DND-41 (cell line): Measurements from ENCODE around the gene SDK2.

Source experiments
- ATAC-seq: fragments of 200-7000 bp; cut with Tn5 transposase; 3 replicates; pipeline ENCODE4 v1.9.1; 2021; ENCODE audit warnings: low read depth; ENCODE audit not compliant: insufficient read depth
- DNase-seq: peaks from one replicate; pipeline ENCODE4 v3.0.0-alpha.2; 2020
- H2AFZ ChIP-seq: 2 replicates; pipeline ENCODE4 v1.6.0; 2012; ENCODE audit warnings: low read depth, low read length
- H3K27ac ChIP-seq: 2 replicates; pipeline ENCODE4 v1.5.1; 2012; ENCODE audit warnings: low read length, inconsistent platforms
- H3K27me3 ChIP-seq: fragments of 200-600 bp; sonication (generic); 2 replicates; pipeline ENCODE4 v1.6.0; 2012; ENCODE audit warnings: low read length, mild to moderate bottlenecking, inconsistent platforms; ENCODE audit not compliant: insufficient read depth, poor library complexity
- H3K36me3 ChIP-seq: 2 replicates; pipeline ENCODE4 v1.5.1; 2012; ENCODE audit warnings: low read length, inconsistent platforms; ENCODE audit not compliant: insufficient read depth
- H3K4me1 ChIP-seq: 2 replicates; pipeline ENCODE4 v1.5.1; 2012; ENCODE audit warnings: mild to moderate bottlenecking, low read length; ENCODE audit not compliant: insufficient read depth
- H3K4me2 ChIP-seq: 2 replicates; pipeline ENCODE4 v1.6.0; 2012; ENCODE audit warnings: mild to moderate bottlenecking, moderate library complexity, low read length, inconsistent platforms; ENCODE audit not compliant: insufficient read depth
- H3K4me3 ChIP-seq, 2 experiments: fragments of 200-600 bp in 1 of 2; shearing (Covaris generic) in 1 of 2; 2 replicates each; pipeline ENCODE4 v1.5.1; 2012 to 2016; ENCODE audit warnings: inconsistent platforms in 2 of 2, low read length in 2 of 2, mild to moderate bottlenecking in 2 of 2, low read depth in 1 of 2, moderate library complexity in 1 of 2
- H3K79me2 ChIP-seq: 2 replicates; pipeline ENCODE4 v1.6.0; 2012; ENCODE audit warnings: low read length, inconsistent platforms; ENCODE audit not compliant: insufficient read depth
- H3K9ac ChIP-seq: 2 replicates; pipeline ENCODE4 v1.6.0; 2012; ENCODE audit warnings: low read depth, mild to moderate bottlenecking, inconsistent platforms, low read length, moderate library complexity
- H3K9me3 ChIP-seq: 2 replicates; pipeline ENCODE4 v1.5.1; 2012; ENCODE audit warnings: low read length, moderate library complexity, mild to moderate bottlenecking, inconsistent platforms; ENCODE audit not compliant: insufficient read depth, severe bottlenecking
- H4K20me1 ChIP-seq: 2 replicates; pipeline ENCODE4 v1.6.0; 2012; ENCODE audit warnings: low read length; ENCODE audit not compliant: insufficient read depth
- EZH2 ChIP-seq: IDR thresholded peaks from 3 replicates; pipeline ENCODE4 v1.6.1; 2012; ENCODE audit warnings: borderline replicate concordance, low read depth, mild to moderate bottlenecking, moderate library complexity, low read length, inconsistent platforms; ENCODE audit not compliant: severe bottlenecking
- TF ChIP-seq, protein P1 (sequence below): IDR thresholded peaks from 2 replicates; pipeline ENCODE4 v1.5.1; 2012; ENCODE audit warnings: borderline replicate concordance, low read length, moderate library complexity, mild to moderate bottlenecking; ENCODE audit not compliant: poor library complexity, severe bottlenecking; ENCODE audit errors: extremely low read depth

The SDK2 gene

DNA sequence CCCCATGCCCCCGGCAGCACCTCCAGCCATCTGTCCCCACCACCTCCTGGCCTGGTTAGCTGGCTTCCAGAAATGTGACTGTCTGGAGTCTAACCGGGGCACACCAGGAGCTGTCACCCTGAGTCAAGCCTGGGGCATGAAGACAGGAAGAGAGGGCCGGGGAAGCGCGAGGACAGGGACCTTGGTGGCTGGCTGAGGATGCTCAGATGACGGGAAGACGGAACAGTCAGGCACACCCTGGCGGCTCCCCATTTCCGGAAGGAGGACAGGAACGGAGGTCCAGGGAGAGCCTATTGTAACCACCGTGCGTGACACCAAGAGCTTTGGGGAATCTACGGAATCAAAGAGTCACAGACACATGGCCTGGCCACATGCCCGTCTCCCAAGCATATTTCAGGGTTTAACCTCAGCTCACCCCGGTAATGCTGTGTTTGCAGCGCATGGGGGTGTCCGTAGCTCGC, 51.7 kb downstream of the SDK2 start:
- Histone ChIP-seq H3K27ac (peak overlapping the region; percentile 94), H3K4me1 (peaks cover 89% of the 10 kb centered on the region), H3K27me3 (no peaks in the 10 kb centered on the region), H2AFZ (peak overlapping the region; percentile 43; the same call in 1 of the 2 replicates), H3K36me3 (no peaks in the 10 kb centered on the region; the same call in 1 of the 2 replicates), H3K4me2 (peak overlapping the region; percentile 62), H3K9ac (peak overlapping the region; percentile 57), H4K20me1 (no peaks in the 10 kb centered on the region), H3K79me2 (no peaks in the 10 kb centered on the region), H3K9me3 (no peaks in the 10 kb centered on the region), H3K4me3 (peak overlapping the region in 1 of 2 experiments; percentile 37; a peak in 1 of 4 replicates)
- ATAC-seq, result no peak
- TF ChIP-seq EZH2, result no peak
- TF ChIP-seq, protein P1, sequence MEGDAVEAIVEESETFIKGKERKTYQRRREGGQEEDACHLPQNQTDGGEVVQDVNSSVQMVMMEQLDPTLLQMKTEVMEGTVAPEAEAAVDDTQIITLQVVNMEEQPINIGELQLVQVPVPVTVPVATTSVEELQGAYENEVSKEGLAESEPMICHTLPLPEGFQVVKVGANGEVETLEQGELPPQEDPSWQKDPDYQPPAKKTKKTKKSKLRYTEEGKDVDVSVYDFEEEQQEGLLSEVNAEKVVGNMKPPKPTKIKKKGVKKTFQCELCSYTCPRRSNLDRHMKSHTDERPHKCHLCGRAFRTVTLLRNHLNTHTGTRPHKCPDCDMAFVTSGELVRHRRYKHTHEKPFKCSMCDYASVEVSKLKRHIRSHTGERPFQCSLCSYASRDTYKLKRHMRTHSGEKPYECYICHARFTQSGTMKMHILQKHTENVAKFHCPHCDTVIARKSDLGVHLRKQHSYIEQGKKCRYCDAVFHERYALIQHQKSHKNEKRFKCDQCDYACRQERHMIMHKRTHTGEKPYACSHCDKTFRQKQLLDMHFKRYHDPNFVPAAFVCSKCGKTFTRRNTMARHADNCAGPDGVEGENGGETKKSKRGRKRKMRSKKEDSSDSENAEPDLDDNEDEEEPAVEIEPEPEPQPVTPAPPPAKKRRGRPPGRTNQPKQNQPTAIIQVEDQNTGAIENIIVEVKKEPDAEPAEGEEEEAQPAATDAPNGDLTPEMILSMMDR, result no peak
- peak; percentile 26 for DNase-seq

GRCh38 chr17:73592079-73592415, 52.2 kb downstream of the SDK2 start:
- Histone ChIP-seq H3K4me2 (peak overlapping the region; percentile 62), H3K27ac (peak overlapping the region; percentile 94), H3K36me3 (no peaks in the 10 kb centered on the region; the same call in 1 of the 2 replicates), H2AFZ (peak overlapping the region; percentile 42; the same call in 1 of the 2 replicates), H3K4me3 (peak overlapping the region in 1 of 2 experiments; percentile 37; a peak in 2 of 4 replicates), H3K4me1 (peaks cover 94% of the 10 kb centered on the region), H3K9ac (peak overlapping the region; percentile 57), H4K20me1 (no peaks in the 10 kb centered on the region), H3K79me2 (no peaks in the 10 kb centered on the region), H3K9me3 (no peaks in the 10 kb centered on the region), H3K27me3 (no peaks in the 10 kb centered on the region)
- ATAC-seq, result no peak
- TF ChIP-seq, protein P1, result no peak
- TF ChIP-seq EZH2, result no peak
- no peak for DNase-seq

- peak; percentile 82 for DNase-seq
- Histone ChIP-seq H3K4me3 (peak overlapping the region in 1 of 2 experiments; percentile 37; a peak in 2 of 4 replicates), H3K79me2 (no peaks in the 10 kb centered on the region), H3K27me3 (no peaks in the 10 kb centered on the region), H3K36me3 (no peaks in the 10 kb centered on the region; the same call in 1 of the 2 replicates), H3K4me1 (peaks cover 94% of the 10 kb centered on the region), H2AFZ (peak overlapping the region; percentile 42; the same call in 1 of the 2 replicates), H4K20me1 (no peaks in the 10 kb centered on the region), H3K9me3 (no peaks in the 10 kb centered on the region), H3K4me2 (peak overlapping the region; percentile 62), H3K9ac (peak overlapping the region; percentile 57), H3K27ac (peak overlapping the region; percentile 94)
- ATAC-seq, result peak; percentile 83
- no peak for TF ChIP-seq EZH2
- TF ChIP-seq, protein P1, result no peak
These were observed 52.8 kb downstream of the SDK2 start for GRCh38 chr17:73591296-73592078.
